HepG2 (cell line): ENCODE measurements around the gene SLC12A5. TPM values are rescaled to one million over a fixed set of nuclear protein-coding genes. Genes with fewer than 3 reads are reported as not detected.

ENCODE experiments used
- CERS6 ChIP-seq: sonication (generic); formaldehyde crosslinking; IDR thresholded peaks from 2 replicates; pipeline ENCODE4 v1.5.0; 2020; ENCODE audit warnings: missing genetic modification reagents
- GLI4 ChIP-seq: sonication (generic); formaldehyde crosslinking; IDR thresholded peaks from 2 replicates; pipeline ENCODE4 v1.5.1; 2020; ENCODE audit warnings: missing genetic modification reagents, mild to moderate bottlenecking, moderate library complexity, borderline replicate concordance
- MIER3 ChIP-seq: IDR thresholded peaks from 2 replicates; pipeline ENCODE4 v1.6.1; 2016; ENCODE audit warnings: missing compliant biosample characterization, borderline replicate concordance
- MTF2 ChIP-seq: sonication (generic); formaldehyde crosslinking; IDR thresholded peaks from 2 replicates; pipeline ENCODE4 v1.5.0; 2020; ENCODE audit warnings: missing genetic modification reagents, borderline replicate concordance
- PRDM10 ChIP-seq: sonication (generic); formaldehyde crosslinking; IDR thresholded peaks from 2 replicates; pipeline ENCODE4 v1.4.0; 2020; ENCODE audit warnings: low read depth, missing genetic modification reagents
- REL ChIP-seq: sonication (generic); formaldehyde crosslinking; conservative IDR thresholded peaks from 2 replicates; pipeline ENCODE4 v1.8.0; 2022; ENCODE audit warnings: mild to moderate bottlenecking, missing genetic modification reagents, moderate library complexity
- ZBED4 ChIP-seq: sonication (generic); formaldehyde crosslinking; IDR thresholded peaks from 2 replicates; pipeline ENCODE4 v1.4.0; 2020; ENCODE audit warnings: missing genetic modification reagents, borderline replicate concordance
- ZBTB7A ChIP-seq: sonication (generic); formaldehyde crosslinking; IDR thresholded peaks from 2 replicates; pipeline ENCODE4 v1.8.0; 2022; ENCODE audit warnings: mild to moderate bottlenecking, missing genetic modification reagents
- ZNF225 ChIP-seq: sonication (generic); formaldehyde crosslinking; IDR thresholded peaks from 2 replicates; pipeline ENCODE4 v1.4.0; 2020; ENCODE audit warnings: mild to moderate bottlenecking, missing genetic modification reagents
- ZNF501 ChIP-seq: sonication (generic); formaldehyde crosslinking; IDR thresholded peaks from 2 replicates; pipeline ENCODE4 v1.5.1; 2020; ENCODE audit warnings: mild to moderate bottlenecking, moderate library complexity, missing genetic modification reagents
- ZNF510 ChIP-seq: sonication (generic); formaldehyde crosslinking; IDR thresholded peaks from 2 replicates; pipeline ENCODE4 v1.4.0; 2020; ENCODE audit warnings: low read depth, mild to moderate bottlenecking, missing genetic modification reagents
- ZNF550 ChIP-seq: sonication (generic); formaldehyde crosslinking; IDR thresholded peaks from 2 replicates; pipeline ENCODE4 v1.4.0; 2020; ENCODE audit warnings: mild to moderate bottlenecking, missing genetic modification reagents, borderline replicate concordance
- ZNF607 ChIP-seq: sonication (generic); formaldehyde crosslinking; IDR thresholded peaks from 2 replicates; pipeline ENCODE4 v1.5.1; 2020; ENCODE audit warnings: missing genetic modification reagents, mild to moderate bottlenecking, borderline replicate concordance
- ZNF792 ChIP-seq: IDR thresholded peaks from 2 replicates; pipeline ENCODE4 v1.6.1; 2016
- ZSCAN22 ChIP-seq: sonication (generic); formaldehyde crosslinking; IDR thresholded peaks from 2 replicates; pipeline ENCODE4 v1.4.0; 2020; ENCODE audit warnings: mild to moderate bottlenecking, missing genetic modification reagents
- polyA plus RNA-seq, 8 experiments: library from polyadenylated mRNA; depleted of rRNA in 3 of 8; stranded (reverse) in 7 of 8; unstranded in 1 of 8; fragments of >200 nt; fragmentation: Illumina TruSeq in 4 of 8; extraction: Trizol in 4 of 8; gene quantifications; 2 replicates each; pipeline versions ENCODE4 v1.2.1 to v1.2.3, GENCODE V29; 2011 to 2016; ENCODE audit warnings: low read depth in 4 of 8, missing spikeins in 1 of 8, mixed read lengths in 1 of 8; ENCODE audit not compliant: insufficient read depth in 1 of 8
- total RNA-seq, 5 experiments: library from RNA; depleted of rRNA; stranded (reverse); fragments of >200 nt; fragmentation: Illumina TruSeq; extraction: Trizol; gene quantifications; 2 replicates each; pipeline ENCODE4 v1.2.3, GENCODE V29; 2016; ENCODE audit warnings: low read depth in 1 of 5
- TF ChIP-seq, protein P1 (sequence below): sonication (generic); formaldehyde crosslinking; IDR thresholded peaks from 2 replicates; pipeline ENCODE4 v1.5.0; 2020; ENCODE audit warnings: missing genetic modification reagents

SLC12A5 gene
- total and polyA plus RNA-seq, 2 of the 13 experiments (the other 11 are each of a cell fraction or from before 2014, with no cell fraction given): 4.3 to 5.4 TPM

- TF ChIP-seq ZBED4 (CRISPR knock-in tag) (0 out of 2 replicates have a peak, but pooled peaks have one; percentile 29), ZNF510 (CRISPR knock-in tag) (no peak), MIER3 (0 out of 2 replicates have a peak, but pooled peaks have one; percentile 49), ZNF607 (CRISPR knock-in tag) (no peak), ZNF501 (CRISPR knock-in tag) (no peak), PRDM10 (peak; percentile 37; the same call in 1 of the 2 replicates), REL (CRISPR knock-in tag) (no peak), ZNF792 (CRISPR knock-in tag) (no peak), ZNF225 (CRISPR knock-in tag) (peak; percentile 84; the same call in 1 of the 2 replicates), CERS6 (no peak), ZSCAN22 (no peak), ZNF550 (no peak), ZBTB7A (no peak), MTF2 (CRISPR knock-in tag) (0 out of 2 replicates have a peak, but pooled peaks have one; percentile 56), GLI4 (CRISPR knock-in tag) (peak; percentile 81; the same call in 1 of the 2 replicates)
- TF ChIP-seq, protein P1, sequence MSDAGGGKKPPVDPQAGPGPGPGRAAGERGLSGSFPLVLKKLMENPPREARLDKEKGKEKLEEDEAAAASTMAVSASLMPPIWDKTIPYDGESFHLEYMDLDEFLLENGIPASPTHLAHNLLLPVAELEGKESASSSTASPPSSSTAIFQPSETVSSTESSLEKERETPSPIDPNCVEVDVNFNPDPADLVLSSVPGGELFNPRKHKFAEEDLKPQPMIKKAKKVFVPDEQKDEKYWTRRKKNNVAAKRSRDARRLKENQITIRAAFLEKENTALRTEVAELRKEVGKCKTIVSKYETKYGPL (CRISPR knock-in tag): no peak
Observed at GRCh38 chr20:45987108-45987780, 41.8 kb upstream of the SLC12A5 start (continued).
